ENCODE results near the gene HHIPL1. TPM values are rescaled to one million over a fixed set of nuclear protein-coding genes. Genes with fewer than 3 reads are reported as not detected.

Gene HHIPL1
- total RNA-seq, 1 donor: 4.4 TPM

DNA sequence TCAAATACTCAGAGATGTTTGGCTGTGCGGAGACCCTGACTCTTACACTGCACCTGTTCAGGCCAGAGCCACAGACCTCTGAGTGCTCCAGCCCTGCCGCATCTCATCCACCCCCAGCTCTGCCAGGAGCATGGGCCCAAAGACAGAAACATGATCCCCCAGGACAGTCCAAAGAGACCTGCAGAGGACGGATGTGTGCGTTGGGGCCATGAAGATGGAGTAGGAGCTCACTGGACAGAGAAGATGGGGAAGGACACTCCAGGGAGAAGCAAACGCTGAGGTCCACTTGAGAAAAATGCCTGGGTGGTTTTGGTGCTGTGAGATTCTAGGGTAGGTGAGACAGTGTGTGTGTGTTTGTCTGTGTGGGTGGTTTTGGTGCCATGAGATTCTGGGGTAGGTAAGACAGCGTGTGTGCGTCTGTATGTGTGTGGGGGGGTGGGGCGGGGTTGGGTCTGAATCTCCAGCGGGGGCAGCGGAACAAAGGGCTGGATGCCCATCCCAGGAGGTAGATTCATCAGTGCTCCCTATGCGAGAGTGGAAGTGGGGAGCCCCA is 818 bp upstream of the HHIPL1 start:
- DNase-seq (ENCODE audit: low read depth): no peak
- H3K4me3 ChIP-seq (ENCODE audit: low read depth, low read length): no peak overlapping the region
- TF ChIP-seq, protein P1, sequence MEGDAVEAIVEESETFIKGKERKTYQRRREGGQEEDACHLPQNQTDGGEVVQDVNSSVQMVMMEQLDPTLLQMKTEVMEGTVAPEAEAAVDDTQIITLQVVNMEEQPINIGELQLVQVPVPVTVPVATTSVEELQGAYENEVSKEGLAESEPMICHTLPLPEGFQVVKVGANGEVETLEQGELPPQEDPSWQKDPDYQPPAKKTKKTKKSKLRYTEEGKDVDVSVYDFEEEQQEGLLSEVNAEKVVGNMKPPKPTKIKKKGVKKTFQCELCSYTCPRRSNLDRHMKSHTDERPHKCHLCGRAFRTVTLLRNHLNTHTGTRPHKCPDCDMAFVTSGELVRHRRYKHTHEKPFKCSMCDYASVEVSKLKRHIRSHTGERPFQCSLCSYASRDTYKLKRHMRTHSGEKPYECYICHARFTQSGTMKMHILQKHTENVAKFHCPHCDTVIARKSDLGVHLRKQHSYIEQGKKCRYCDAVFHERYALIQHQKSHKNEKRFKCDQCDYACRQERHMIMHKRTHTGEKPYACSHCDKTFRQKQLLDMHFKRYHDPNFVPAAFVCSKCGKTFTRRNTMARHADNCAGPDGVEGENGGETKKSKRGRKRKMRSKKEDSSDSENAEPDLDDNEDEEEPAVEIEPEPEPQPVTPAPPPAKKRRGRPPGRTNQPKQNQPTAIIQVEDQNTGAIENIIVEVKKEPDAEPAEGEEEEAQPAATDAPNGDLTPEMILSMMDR (IDR thresholded peaks at IDR 0.05; ENCODE audit: insufficient read depth, low read length): no peak

DNA sequence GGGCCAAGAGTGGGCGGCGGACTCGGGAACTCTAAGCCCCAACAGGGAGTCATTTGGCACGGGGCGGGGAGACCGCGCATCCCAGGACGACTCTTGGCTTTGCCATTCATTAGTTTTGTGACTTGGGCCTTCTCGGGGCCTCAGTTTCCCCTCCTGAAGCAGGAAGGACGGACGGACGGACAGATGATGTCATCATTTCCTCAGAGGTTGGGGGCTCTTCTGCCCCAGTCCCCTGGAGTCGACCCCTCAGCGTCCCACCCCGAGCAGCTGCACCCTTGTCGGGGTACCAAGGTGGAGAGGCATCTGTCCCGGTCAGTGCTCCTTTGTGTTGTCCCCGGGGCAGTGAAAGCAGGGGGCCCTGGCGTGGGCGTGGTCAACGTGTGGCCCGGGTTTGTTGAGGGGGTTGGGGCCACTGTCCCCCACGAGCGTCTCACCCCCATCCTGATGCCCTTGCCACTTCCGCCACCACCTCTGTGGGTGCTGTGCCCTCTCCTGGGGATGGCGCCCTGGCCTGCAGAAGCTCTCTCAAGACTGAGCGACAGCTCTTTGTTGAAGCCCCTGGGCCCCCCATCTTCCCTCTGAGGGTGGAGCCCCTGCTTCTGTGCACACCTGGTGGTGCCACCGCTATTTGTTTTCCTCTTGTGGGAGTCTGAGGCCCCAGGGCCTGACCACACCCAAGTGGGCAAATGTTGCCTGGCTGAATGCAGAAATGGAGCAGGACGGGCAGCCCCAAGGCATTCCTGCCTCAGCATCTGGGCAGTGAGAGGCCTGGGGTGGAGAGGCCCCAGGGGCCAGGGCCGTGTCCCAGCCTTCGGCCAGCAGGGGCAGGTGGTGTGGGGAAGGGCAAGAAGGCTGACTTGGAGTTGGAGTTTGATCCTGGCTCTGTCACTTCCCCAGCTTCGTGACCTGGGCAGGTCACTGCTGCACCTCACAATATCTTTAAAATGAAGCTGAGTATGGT is 896 bp downstream of the HHIPL1 start:
- H3K4me3 ChIP-seq (ENCODE audit: low read depth, low read length): peak overlapping the region; percentile 48
- no peak for DNase-seq (ENCODE audit: low read depth)
- TF ChIP-seq, protein P1 (IDR thresholded peaks at IDR 0.05; ENCODE audit: insufficient read depth, low read length): no peak

DNA sequence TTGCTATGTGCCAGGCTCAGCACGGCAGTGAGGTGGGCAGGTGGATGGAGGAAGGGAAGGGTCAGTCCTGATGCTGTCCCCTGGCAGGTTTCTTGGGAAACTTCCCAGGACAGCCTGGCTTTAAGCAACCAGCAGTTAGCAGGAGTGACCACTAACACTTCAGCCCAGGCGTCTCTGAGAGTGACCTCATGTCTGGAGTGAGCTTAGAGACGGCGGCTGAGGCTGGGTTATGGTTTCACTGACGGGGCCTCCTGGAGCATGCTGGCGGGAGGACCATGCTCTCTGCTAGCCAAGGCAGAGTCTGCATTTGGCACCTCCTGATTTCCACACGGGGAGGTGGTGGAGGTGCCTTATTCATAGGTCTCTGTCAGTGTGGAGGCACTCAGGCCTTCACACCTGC is 2.5 kb downstream of the HHIPL1 start:
- TF ChIP-seq, protein P1 (IDR thresholded peaks at IDR 0.05; ENCODE audit: insufficient read depth, low read length): no peak
- H3K4me3 ChIP-seq (ENCODE audit: low read depth, low read length): no peak overlapping the region
- peak; percentile 24 for DNase-seq (ENCODE audit: low read depth)

DNA sequence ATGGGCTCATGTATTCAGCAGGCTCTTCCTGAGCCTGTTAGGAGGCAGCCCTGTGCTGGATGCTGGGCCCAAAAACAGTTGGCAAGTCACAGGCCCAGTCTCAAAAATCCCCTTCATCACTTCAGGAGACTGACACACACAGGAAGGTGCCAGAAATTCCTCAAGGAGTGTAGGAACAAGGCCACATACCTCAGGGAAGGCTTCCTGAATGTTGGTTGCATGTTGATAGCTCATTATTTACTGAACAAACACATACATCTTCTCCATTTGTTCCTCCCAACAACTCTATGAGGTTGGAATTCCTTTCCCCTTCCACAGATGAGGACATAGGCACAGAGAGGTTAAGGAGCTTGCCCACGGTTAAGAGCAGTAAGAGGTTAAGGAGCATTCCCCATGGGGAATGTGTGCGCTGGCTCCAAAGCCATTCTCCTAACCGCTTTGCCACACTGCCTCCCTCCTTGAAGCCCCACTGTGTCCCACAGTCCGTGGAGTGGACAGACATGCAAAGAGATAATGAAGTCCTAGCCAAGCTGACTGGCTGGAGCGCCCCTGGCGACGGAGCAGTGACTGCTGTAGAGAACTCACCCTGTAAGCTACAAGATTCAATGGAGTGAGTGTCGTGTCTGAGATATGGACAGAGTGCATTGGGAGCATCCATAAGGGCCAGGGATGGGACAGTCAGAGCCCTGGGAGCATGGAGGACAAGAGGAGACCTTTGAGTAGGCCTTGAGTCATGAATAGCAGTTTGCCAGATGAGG is 3.3 kb downstream of the HHIPL1 start:
- DNase-seq (ENCODE audit: low read depth): no peak
- TF ChIP-seq, protein P1 (IDR thresholded peaks at IDR 0.05; ENCODE audit: insufficient read depth, low read length): no peak
- no peak overlapping the region for H3K4me3 ChIP-seq (ENCODE audit: low read depth, low read length)

DNA sequence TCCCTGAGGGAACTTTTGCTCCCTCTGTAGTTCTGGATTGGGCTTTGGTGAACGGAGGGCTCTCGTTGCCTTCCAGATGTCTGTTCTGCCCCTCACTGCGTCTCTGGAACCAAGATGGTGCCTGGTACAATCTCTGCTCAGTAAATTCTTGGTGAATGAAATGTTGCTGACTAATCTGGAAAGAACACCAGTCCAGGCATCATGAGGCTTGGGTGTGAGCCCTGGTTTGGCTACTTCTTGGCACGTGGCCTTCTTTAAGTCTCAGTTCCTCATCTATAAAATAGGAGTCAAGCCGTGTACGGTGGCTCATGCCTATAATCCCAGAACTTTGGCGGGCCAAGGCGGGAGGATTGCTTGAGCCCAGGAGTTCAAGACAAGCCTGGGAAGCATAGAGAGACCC is 4.3 kb downstream of the HHIPL1 start:
- peak; percentile 66 for DNase-seq (ENCODE audit: low read depth)
- H3K4me3 ChIP-seq (ENCODE audit: low read depth, low read length): no peak overlapping the region
- TF ChIP-seq, protein P1 (IDR thresholded peaks at IDR 0.05; ENCODE audit: insufficient read depth, low read length): no peak

DNA sequence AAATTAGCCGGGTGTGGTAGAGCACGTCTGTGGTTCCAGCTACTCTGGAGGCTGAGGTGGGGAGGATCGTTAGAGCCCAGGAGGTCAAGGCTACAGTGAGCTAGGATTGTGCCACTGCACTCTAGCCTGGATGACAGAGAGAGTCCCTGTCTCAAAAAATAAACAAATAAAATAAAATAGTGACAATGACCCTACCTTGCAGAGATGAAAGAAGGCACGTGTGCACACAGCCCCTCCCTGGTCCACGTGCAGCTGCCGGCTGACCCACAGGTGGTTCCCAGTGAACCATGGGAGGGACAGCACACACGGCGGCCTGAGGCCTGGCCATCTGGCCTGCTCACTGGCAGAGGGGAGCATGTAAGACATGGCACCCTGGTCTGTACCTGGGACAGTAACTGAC is 4.7 kb downstream of the HHIPL1 start:
- DNase-seq (ENCODE audit: low read depth): no peak
- TF ChIP-seq, protein P1 (IDR thresholded peaks at IDR 0.05; ENCODE audit: insufficient read depth, low read length): no peak
- H3K4me3 ChIP-seq (ENCODE audit: low read depth, low read length): no peak overlapping the region

All from fibroblast of the aortic adventitia (primary cell).